WTC11 (cell line): ENCODE data around the gene IRAG1.

Experiments used
- FOXJ3 ChIP-seq: sonication (generic); formaldehyde crosslinking; IDR thresholded peaks from 2 replicates; pipeline ENCODE4 v1.9.0; 2021; ENCODE audit warnings: missing genetic modification reagents, mild to moderate bottlenecking, borderline replicate concordance
- FOXP1 ChIP-seq: sonication (generic); formaldehyde crosslinking; IDR thresholded peaks from 2 replicates; pipeline ENCODE4 v1.8.0; 2022; ENCODE audit warnings: missing genetic modification reagents, mild to moderate bottlenecking, moderate library complexity, borderline replicate concordance
- NFYB ChIP-seq: sonication (generic); formaldehyde crosslinking; conservative IDR thresholded peaks from 2 replicates; pipeline ENCODE4 v1.8.0; 2022; ENCODE audit warnings: low read depth, missing genetic modification reagents
- TF ChIP-seq, protein P1 (sequence below): fragments of 200-600 bp; IDR thresholded peaks from 2 replicates; pipeline ENCODE4 v1.8.0; 2022; ENCODE audit warnings: antibody characterized with exemption
- TF ChIP-seq, protein P2 (sequence below): sonication (generic); formaldehyde crosslinking; IDR thresholded peaks from 2 replicates; pipeline ENCODE4 v1.8.1; 2023; ENCODE audit warnings: mild to moderate bottlenecking, missing genetic modification reagents, moderate library complexity
- TF ChIP-seq, protein P3 (sequence below): sonication (generic); formaldehyde crosslinking; IDR thresholded peaks from 2 replicates; pipeline ENCODE4 v1.8.0; 2022; ENCODE audit warnings: mild to moderate bottlenecking, missing genetic modification reagents

DNA sequence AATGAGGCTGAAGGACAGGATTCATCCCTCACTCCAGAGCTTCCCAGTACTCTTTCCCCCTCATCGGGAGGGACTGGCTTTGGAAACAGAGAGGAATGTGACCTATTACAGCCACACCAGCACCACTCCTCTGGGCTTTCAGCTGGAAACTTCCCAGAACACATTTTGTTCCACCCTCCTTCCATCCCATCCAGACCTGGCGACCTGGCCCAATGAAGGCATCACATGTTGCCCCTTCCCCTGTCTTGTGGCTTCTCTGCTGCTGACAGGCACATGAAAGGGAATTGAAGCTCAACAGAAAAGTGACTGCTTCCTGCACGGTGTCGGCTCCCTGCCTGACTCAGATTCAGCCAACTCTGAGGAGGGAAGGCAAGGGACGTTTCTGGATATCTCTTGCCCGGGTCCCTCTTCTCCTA lies 19.1 kb downstream of the IRAG1 start:
- TF ChIP-seq, protein P1, sequence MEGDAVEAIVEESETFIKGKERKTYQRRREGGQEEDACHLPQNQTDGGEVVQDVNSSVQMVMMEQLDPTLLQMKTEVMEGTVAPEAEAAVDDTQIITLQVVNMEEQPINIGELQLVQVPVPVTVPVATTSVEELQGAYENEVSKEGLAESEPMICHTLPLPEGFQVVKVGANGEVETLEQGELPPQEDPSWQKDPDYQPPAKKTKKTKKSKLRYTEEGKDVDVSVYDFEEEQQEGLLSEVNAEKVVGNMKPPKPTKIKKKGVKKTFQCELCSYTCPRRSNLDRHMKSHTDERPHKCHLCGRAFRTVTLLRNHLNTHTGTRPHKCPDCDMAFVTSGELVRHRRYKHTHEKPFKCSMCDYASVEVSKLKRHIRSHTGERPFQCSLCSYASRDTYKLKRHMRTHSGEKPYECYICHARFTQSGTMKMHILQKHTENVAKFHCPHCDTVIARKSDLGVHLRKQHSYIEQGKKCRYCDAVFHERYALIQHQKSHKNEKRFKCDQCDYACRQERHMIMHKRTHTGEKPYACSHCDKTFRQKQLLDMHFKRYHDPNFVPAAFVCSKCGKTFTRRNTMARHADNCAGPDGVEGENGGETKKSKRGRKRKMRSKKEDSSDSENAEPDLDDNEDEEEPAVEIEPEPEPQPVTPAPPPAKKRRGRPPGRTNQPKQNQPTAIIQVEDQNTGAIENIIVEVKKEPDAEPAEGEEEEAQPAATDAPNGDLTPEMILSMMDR: no peak
- TF ChIP-seq, protein P2, sequence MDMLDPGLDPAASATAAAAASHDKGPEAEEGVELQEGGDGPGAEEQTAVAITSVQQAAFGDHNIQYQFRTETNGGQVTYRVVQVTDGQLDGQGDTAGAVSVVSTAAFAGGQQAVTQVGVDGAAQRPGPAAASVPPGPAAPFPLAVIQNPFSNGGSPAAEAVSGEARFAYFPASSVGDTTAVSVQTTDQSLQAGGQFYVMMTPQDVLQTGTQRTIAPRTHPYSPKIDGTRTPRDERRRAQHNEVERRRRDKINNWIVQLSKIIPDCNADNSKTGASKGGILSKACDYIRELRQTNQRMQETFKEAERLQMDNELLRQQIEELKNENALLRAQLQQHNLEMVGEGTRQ (CRISPR knock-in tag): no peak
- TF ChIP-seq, protein P3, sequence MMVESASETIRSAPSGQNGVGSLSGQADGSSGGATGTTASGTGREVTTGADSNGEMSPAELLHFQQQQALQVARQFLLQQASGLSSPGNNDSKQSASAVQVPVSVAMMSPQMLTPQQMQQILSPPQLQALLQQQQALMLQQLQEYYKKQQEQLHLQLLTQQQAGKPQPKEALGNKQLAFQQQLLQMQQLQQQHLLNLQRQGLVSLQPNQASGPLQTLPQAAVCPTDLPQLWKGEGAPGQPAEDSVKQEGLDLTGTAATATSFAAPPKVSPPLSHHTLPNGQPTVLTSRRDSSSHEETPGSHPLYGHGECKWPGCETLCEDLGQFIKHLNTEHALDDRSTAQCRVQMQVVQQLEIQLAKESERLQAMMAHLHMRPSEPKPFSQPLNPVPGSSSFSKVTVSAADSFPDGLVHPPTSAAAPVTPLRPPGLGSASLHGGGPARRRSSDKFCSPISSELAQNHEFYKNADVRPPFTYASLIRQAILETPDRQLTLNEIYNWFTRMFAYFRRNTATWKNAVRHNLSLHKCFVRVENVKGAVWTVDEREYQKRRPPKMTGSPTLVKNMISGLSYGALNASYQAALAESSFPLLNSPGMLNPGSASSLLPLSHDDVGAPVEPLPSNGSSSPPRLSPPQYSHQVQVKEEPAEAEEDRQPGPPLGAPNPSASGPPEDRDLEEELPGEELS: no peak
- no peak for TF ChIP-seq FOXJ3 (CRISPR knock-in tag)
- TF ChIP-seq NFYB (CRISPR knock-in tag): no peak
- no peak for TF ChIP-seq FOXP1 (CRISPR knock-in tag)
